Lower lobe of right lung (tissue), 2 donors: ENCODE measurements around the gene MED12L. TPM values are rescaled to one million over a fixed set of nuclear protein-coding genes. Genes with fewer than 3 reads are reported as not detected.

Experiments
- ATAC-seq, 2 donors: fragments of 200-7000 bp; cut with Tn5 transposase; one replicate each; pipeline ENCODE4 v1.9.1; 2020 to 2022; ENCODE audit warnings: mild to moderate bottlenecking in 2 of 2, moderate library complexity in 2 of 2
- DNase-seq: peaks from one replicate; pipeline ENCODE4 v3.0.0-alpha.2; 2020
- H3K27ac ChIP-seq: fragments of 200-600 bp; one replicate; pipeline ENCODE4 v1.8.0; 2022
- H3K27me3 ChIP-seq: fragments of 200-600 bp; one replicate; pipeline ENCODE4 v1.8.0; 2022; ENCODE audit warnings: low read depth
- H3K36me3 ChIP-seq: fragments of 200-600 bp; one replicate; pipeline ENCODE4 v1.8.0; 2022; ENCODE audit warnings: mild to moderate bottlenecking
- H3K4me1 ChIP-seq: fragments of 200-600 bp; one replicate; pipeline ENCODE4 v1.8.0; 2022
- H3K4me3 ChIP-seq: fragments of 200-600 bp; one replicate; pipeline ENCODE4 v1.8.0; 2022; ENCODE audit warnings: mild to moderate bottlenecking
- H3K9me3 ChIP-seq: fragments of 200-600 bp; one replicate; pipeline ENCODE4 v1.8.0; 2022
- CTCF ChIP-seq: fragments of 200-600 bp; IDR thresholded peaks from one replicate; pipeline ENCODE4 v1.8.0; 2022; ENCODE audit warnings: antibody characterized with exemption, mild to moderate bottlenecking
- intact Hi-C: fragments of 100-400 bp; cut with DNase I; formaldehyde crosslinking; loops from one replicate; pipeline ENCODE4 v1.11.0; 2022
- total RNA-seq: library from RNA; stranded (reverse); fragmentation: NEBNext Ultra II Directional; extraction: Animal tissue kit (Norgen Biotek cat#: 25700); gene quantifications from one replicate; pipeline ENCODE4 v1.2.1, GENCODE V29; 2021
- donor health status: DM: no; HTN: yes; CAD: no; lungs with severe emphysema.

Gene MED12L
- total RNA-seq, 1 donor from 2014 or later, result 0.44 TPM

GRCh38 chr3:151382671-151383070 lies 297.2 kb downstream of the MED12L start:
- Histone ChIP-seq H3K36me3 (no peaks in the 10 kb centered on the region), H3K27ac (no peak overlapping the region), H3K4me1 (peaks cover 12% of the 10 kb centered on the region), H3K9me3 (no peaks in the 10 kb centered on the region), H3K4me3 (no peak overlapping the region), H3K27me3 (no peaks in the 10 kb centered on the region)
- ATAC-seq, result no peak
- no peak for DNase-seq
- intact Hi-C loops, result no loop called here
- TF ChIP-seq CTCF, result no peak

- no peak for TF ChIP-seq CTCF
- H3K27me3 ChIP-seq, result no peaks in the 10 kb centered on the region
- no peak for DNase-seq
- peaks cover 12% of the 10 kb centered on the region for H3K4me1 ChIP-seq
- H3K9me3 ChIP-seq, result no peaks in the 10 kb centered on the region
- H3K36me3 ChIP-seq, result no peaks in the 10 kb centered on the region
- ATAC-seq, result no peak
- H3K4me3 ChIP-seq, result peak overlapping the region; percentile 39
- no peak overlapping the region for H3K27ac ChIP-seq
- intact Hi-C loops, result no loop called here
These were observed 297.6 kb downstream of the MED12L start for GRCh38 chr3:151383111-151383510.

DNA sequence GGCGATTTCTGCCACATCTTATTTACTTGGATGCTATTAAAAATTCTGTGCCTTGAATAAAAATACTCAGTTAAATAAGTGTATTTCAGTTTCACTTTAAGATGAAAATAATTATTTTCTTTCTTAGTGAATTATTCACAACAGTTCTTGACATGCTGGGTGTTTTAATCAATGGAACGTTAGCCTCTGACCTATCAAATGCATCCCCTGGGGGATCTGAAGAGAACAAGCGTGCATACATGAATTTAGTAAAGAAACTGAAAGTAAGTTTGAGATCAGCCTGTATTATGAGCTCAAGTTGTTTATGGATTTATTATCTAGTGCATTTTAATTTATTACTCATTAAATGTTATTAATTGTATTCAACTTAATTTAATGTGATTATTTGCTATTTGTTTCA lies 298.5 kb downstream of the MED12L start:
- H3K4me1 ChIP-seq, result peaks cover 12% of the 10 kb centered on the region
- no peak overlapping the region for H3K27ac ChIP-seq
- ATAC-seq, result no peak
- no peaks in the 10 kb centered on the region for H3K27me3 ChIP-seq
- DNase-seq, result no peak
- intact Hi-C loops, result no loop called here
- peak overlapping the region; percentile 39 for H3K4me3 ChIP-seq
- H3K9me3 ChIP-seq, result no peaks in the 10 kb centered on the region
- no peak for TF ChIP-seq CTCF
- H3K36me3 ChIP-seq, result no peaks in the 10 kb centered on the region

GRCh38 chr3:151384741-151385174 lies 299.3 kb downstream of the MED12L start, which contains the start of gene P2RY12:
Gene P2RY12 (minus strand): TSS chr3:151384753. CDS start chr3:151338845, 45,908 bp downstream.
- ATAC-seq, result peak; percentile 76 to 77
- H3K4me3 ChIP-seq, result peak within 1 kb of the TSS; percentile 39
- intact Hi-C loops, result no loop called here
- no peak for TF ChIP-seq CTCF
- H3K4me1 ChIP-seq, result peaks cover 12% of the 10 kb centered on the region
- H3K36me3 ChIP-seq, result no peaks in the 10 kb centered on the region
- DNase-seq, result no peak
- H3K27ac ChIP-seq, result peak within 1 kb of the TSS; percentile 9
- no peaks in the 10 kb centered on the region for H3K27me3 ChIP-seq
- no peaks in the 10 kb centered on the region for H3K9me3 ChIP-seq

DNA sequence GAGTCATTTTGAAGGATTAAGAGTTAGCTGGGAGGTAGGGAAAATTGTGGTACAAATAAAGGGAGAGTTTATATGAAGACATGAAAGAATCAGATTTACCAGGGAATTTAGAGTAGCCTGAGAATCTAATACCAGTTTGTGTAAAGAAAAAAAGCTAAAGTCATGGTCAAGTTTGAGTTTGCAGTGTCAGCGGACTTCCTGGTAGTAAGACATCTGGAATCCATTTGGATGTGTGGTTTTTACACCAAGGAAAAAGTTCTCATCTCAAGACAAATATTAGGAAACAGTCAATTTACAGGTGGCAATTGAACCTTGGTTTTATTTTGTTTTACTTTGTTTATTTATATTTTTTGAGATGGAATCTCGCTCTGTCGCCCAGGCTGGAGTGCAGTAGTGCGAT lies 300.6 kb downstream of the MED12L start:
- DNase-seq (no peak), ATAC-seq (no peak)
- no peaks in the 10 kb centered on the region for H3K27me3 ChIP-seq
- no peak overlapping the region for H3K27ac ChIP-seq
- no peaks in the 10 kb centered on the region for H3K9me3 ChIP-seq
- H3K4me3 ChIP-seq, result no peak overlapping the region
- no peaks in the 10 kb centered on the region for H3K36me3 ChIP-seq
- intact Hi-C loops, result no loop called here
- no peak for TF ChIP-seq CTCF
- H3K4me1 ChIP-seq, result peaks cover 12% of the 10 kb centered on the region

GRCh38 chr3:151387432-151387831 lies 302.0 kb downstream of the MED12L start:
- H3K36me3 ChIP-seq, result no peaks in the 10 kb centered on the region
- no peak for TF ChIP-seq CTCF
- no peaks in the 10 kb centered on the region for H3K27me3 ChIP-seq
- ATAC-seq (peak; percentile 39 to 45), DNase-seq (no peak)
- H3K27ac ChIP-seq, result peak overlapping the region; percentile 9
- intact Hi-C loops, result no loop called here
- no peak overlapping the region for H3K4me3 ChIP-seq
- H3K4me1 ChIP-seq, result peaks cover 12% of the 10 kb centered on the region
- no peaks in the 10 kb centered on the region for H3K9me3 ChIP-seq
